Stomach (tissue), 4 donors: Measurements from ENCODE around the gene SLC24A3.

Experiments used
- EP300 ChIP-seq: sonication (generic); formaldehyde crosslinking; IDR thresholded peaks from one replicate; pipeline ENCODE4 v1.6.1; 2017; ENCODE audit warnings: antibody characterized with exemption
- POLR2A ChIP-seq, 4 donors: fragments of 450-650 bp; IDR thresholded peaks; one replicate each; pipeline ENCODE4 v1.6.1; 2016; ENCODE audit warnings: antibody characterized with exemption in 4 of 4, control low read depth in 2 of 4, mild to moderate bottlenecking in 1 of 4, moderate library complexity in 1 of 4
- POLR2AphosphoS5 ChIP-seq, 3 donors: sonication (generic); formaldehyde crosslinking; IDR thresholded peaks; one replicate each; pipeline ENCODE4 v1.6.1; 2016; ENCODE audit warnings: antibody characterized with exemption in 3 of 3
- TF ChIP-seq, protein P1 (sequence below), 7 experiments: fragments of 450-650 bp in 4 of 7; fragments of 200-600 bp in 3 of 7; sonication (generic) in 3 of 7; IDR thresholded peaks; one replicate each; pipeline ENCODE4 v1.5.1; 2016 to 2019; ENCODE audit warnings: antibody characterized with exemption in 7 of 7, control low read depth in 2 of 7, mild to moderate bottlenecking in 1 of 7

GRCh38 chr20:19598117-19598850 lies 385.8 kb downstream of the SLC24A3 start:
- TF ChIP-seq, protein P1, sequence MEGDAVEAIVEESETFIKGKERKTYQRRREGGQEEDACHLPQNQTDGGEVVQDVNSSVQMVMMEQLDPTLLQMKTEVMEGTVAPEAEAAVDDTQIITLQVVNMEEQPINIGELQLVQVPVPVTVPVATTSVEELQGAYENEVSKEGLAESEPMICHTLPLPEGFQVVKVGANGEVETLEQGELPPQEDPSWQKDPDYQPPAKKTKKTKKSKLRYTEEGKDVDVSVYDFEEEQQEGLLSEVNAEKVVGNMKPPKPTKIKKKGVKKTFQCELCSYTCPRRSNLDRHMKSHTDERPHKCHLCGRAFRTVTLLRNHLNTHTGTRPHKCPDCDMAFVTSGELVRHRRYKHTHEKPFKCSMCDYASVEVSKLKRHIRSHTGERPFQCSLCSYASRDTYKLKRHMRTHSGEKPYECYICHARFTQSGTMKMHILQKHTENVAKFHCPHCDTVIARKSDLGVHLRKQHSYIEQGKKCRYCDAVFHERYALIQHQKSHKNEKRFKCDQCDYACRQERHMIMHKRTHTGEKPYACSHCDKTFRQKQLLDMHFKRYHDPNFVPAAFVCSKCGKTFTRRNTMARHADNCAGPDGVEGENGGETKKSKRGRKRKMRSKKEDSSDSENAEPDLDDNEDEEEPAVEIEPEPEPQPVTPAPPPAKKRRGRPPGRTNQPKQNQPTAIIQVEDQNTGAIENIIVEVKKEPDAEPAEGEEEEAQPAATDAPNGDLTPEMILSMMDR (IDR thresholded peaks at IDR 0.05) = no peak
- TF ChIP-seq POLR2AphosphoS5 (IDR thresholded peaks at IDR 0.05) (no peak), POLR2A (IDR thresholded peaks at IDR 0.05) (no peak), EP300 (no peak)
